HepG2 (cell line): ENCODE measurements around the gene TNFRSF21. TPM values are rescaled to one million over a fixed set of nuclear protein-coding genes. Genes with fewer than 3 reads are reported as not detected.
"Not testable (repeated sequence)": the region's sequence is repeated elsewhere in the genome, so short reads cannot be mapped to it uniquely, and the experiment has no call there.

Source experiments
- ATAC-seq: fragments of 200-7000 bp; cut with Tn5 transposase; 3 replicates; pipeline ENCODE4 v1.9.1; 2020; ENCODE audit warnings: mild to moderate bottlenecking, moderate library complexity
- BruUV-seq: library from RNA; stranded (reverse); fragments of 400-500 nt; replicated peaks from 2 replicates; lab custom pipeline; 2021; lab: Mats Ljungman, UMichigan
- CTCF ChIA-PET: fragments of 300-600 bp; formaldehyde crosslinking; extraction: SDS; loops from one replicate; lab custom pipeline; 2021; ENCODE audit warnings: low total read pairs, inconsistent platforms, low intra/inter-chr PET ratio; lab: Yijun Ruan, JAX
- POLR2A ChIA-PET: fragments of 350-600 bp; sonication (Branson Sonifier 250); formaldehyde crosslinking; loops from one replicate; lab custom pipeline; 2020; ENCODE audit warnings: antibody characterized with exemption, inconsistent platforms; lab: Yijun Ruan, JAX
- DNase-seq: peaks from one replicate; pipeline ENCODE4 v3.0.0-alpha.2; 2015; ENCODE audit warnings: low spot score
- FAIRE-seq: peaks from 3 replicates; lab custom pipeline; 2011; peaks lifted over from hg19 to GRCh38; lab: Jason Lieb, UNC
- H2AFZ ChIP-seq: one replicate; pipeline ENCODE4 v1.6.1; 2011; ENCODE audit warnings: low read length, inconsistent platforms
- H3K27ac ChIP-seq: fragments of 300-600 bp; 3 replicates; pipeline ENCODE4 v1.8.0; 2011; ENCODE audit warnings: mixed run types, mild to moderate bottlenecking, mixed read lengths, low read length, inconsistent platforms; ENCODE audit not compliant: insufficient read depth; ENCODE audit errors: extremely low read length
- H3K27me3 ChIP-seq, 2 experiments: fragments of 200-600 bp in 1 of 2; 2 replicates in 1 of 2; 3 replicates in 1 of 2; pipeline versions ENCODE4 v1.6.0 to v1.8.0; 2011; ENCODE audit warnings: low read length in 2 of 2, mild to moderate bottlenecking in 2 of 2, moderate library complexity in 2 of 2, inconsistent platforms in 1 of 2; ENCODE audit not compliant: insufficient read depth in 2 of 2, control insufficient read depth in 1 of 2
- H3K36me3 ChIP-seq, 2 experiments: fragments of 200-600 bp in 1 of 2; replicated peaks in 1 of 2; 2 replicates in 1 of 2; 3 replicates in 1 of 2; pipeline versions ENCODE4 v1.5.1 to v1.8.0; 2011; ENCODE audit warnings: low read length in 2 of 2, inconsistent platforms in 1 of 2; ENCODE audit not compliant: insufficient read depth in 2 of 2, control insufficient read depth in 1 of 2
- H3K4me1 ChIP-seq: 2 replicates; pipeline ENCODE4 v1.5.1; 2012; ENCODE audit warnings: low read length, inconsistent platforms; ENCODE audit not compliant: insufficient read depth
- H3K4me2 ChIP-seq: 2 replicates; pipeline ENCODE4 v1.6.0; 2011; ENCODE audit warnings: low read depth, low read length, inconsistent platforms
- H3K4me3 ChIP-seq, 3 experiments: fragments of 200-600 bp in 1 of 3; sonication (generic), shearing (Covaris generic) in 1 of 3; replicated peaks in 1 of 3; 2 replicates each; pipeline ENCODE4 v1.5.1; 2011 to 2016; ENCODE audit warnings: low read length in 3 of 3, inconsistent platforms in 2 of 3, low read depth in 2 of 3, mild to moderate bottlenecking in 2 of 3, control low read depth in 1 of 3, mixed read lengths in 1 of 3; ENCODE audit not compliant: insufficient read depth in 1 of 3
- H3K79me2 ChIP-seq: one replicate; pipeline ENCODE4 v1.6.1; 2011; ENCODE audit warnings: low read length, inconsistent platforms; ENCODE audit not compliant: insufficient read depth
- H3K9ac ChIP-seq: 2 replicates; pipeline ENCODE4 v1.6.0; 2011; ENCODE audit warnings: mild to moderate bottlenecking, low read depth, low read length, inconsistent platforms; ENCODE audit not compliant: insufficient read depth
- H3K9me3 ChIP-seq: 2 replicates; pipeline ENCODE4 v1.5.1; 2012; ENCODE audit warnings: mild to moderate bottlenecking, low read length
- H4K20me1 ChIP-seq: 2 replicates; pipeline ENCODE4 v1.6.0; 2011; ENCODE audit warnings: inconsistent platforms, mild to moderate bottlenecking, low read length, moderate library complexity; ENCODE audit not compliant: insufficient read depth
- AGO2 ChIP-seq: fragments of 200-400 bp; formaldehyde crosslinking; optimal IDR thresholded peaks from 2 replicates; pipeline ENCODE3; 2017; ENCODE audit warnings: mild to moderate bottlenecking, low read depth, low read length, moderate library complexity
- FOXA1 ChIP-seq, 2 experiments: fragments of 450-650 bp in 1 of 2; sonication (generic) in 1 of 2; formaldehyde crosslinking in 1 of 2; IDR thresholded peaks; 2 replicates each; pipeline versions ENCODE4 v1.4.0 to v1.6.1; 2016 to 2020; ENCODE audit warnings: missing genetic modification reagents in 1 of 2
- HIVEP1 ChIP-seq: sonication (generic); formaldehyde crosslinking; IDR thresholded peaks from 2 replicates; pipeline ENCODE4 v1.4.0; 2020; ENCODE audit warnings: mild to moderate bottlenecking, missing genetic modification reagents
- KDM1A ChIP-seq: IDR thresholded peaks from 2 replicates; pipeline ENCODE4 v1.6.1; 2016; ENCODE audit warnings: missing compliant biosample characterization
- POLR2G ChIP-seq: fragments of 200-400 bp; formaldehyde crosslinking; IDR thresholded peaks from 2 replicates; pipeline ENCODE4 v1.6.1; 2018; ENCODE audit warnings: mild to moderate bottlenecking, low read depth, low read length, moderate library complexity
- RCOR2 ChIP-seq: IDR thresholded peaks from 2 replicates; pipeline ENCODE4 v1.6.1; 2016; ENCODE audit warnings: missing biosample characterization, missing genetic modification reagents
- ZNF414 ChIP-seq: sonication (generic); formaldehyde crosslinking; IDR thresholded peaks from 2 replicates; pipeline ENCODE4 v1.5.0; 2020; ENCODE audit warnings: missing genetic modification reagents
- WGBS: methylation state at CpG from one replicate; pipeline ENCODE4 v1.1.6; 2017; ENCODE audit warnings: low lambda C conversion rate; 5-methylcytosine and 5-hydroxymethylcytosine counted together
- in situ Hi-C: cut with HindIII; loops from 2 replicates; pipeline ENCODE4 v1.10.0; 2017; ENCODE audit warnings: low pct_unique_long_range_greater_than_20kb; ENCODE audit not compliant: extremely low pct_ligation_motif_present
- intact Hi-C: fragments of 100-400 bp; cut with micrococcal nuclease; formaldehyde crosslinking; loops from one replicate; pipeline ENCODE4 v1.10.0; 2022; ENCODE audit not compliant: unreplicated experiment
- polyA plus RNA-seq, 8 experiments: library from polyadenylated mRNA; depleted of rRNA in 3 of 8; stranded (reverse) in 7 of 8; unstranded in 1 of 8; fragments of >200 nt; fragmentation: Illumina TruSeq in 4 of 8; extraction: Trizol in 4 of 8; gene quantifications; 2 replicates each; pipeline versions ENCODE4 v1.2.1 to v1.2.3, GENCODE V29; 2011 to 2016; ENCODE audit warnings: low read depth in 4 of 8, missing spikeins in 1 of 8, mixed read lengths in 1 of 8; ENCODE audit not compliant: insufficient read depth in 1 of 8
- total RNA-seq, 5 experiments: library from RNA; depleted of rRNA; stranded (reverse); fragments of >200 nt; fragmentation: Illumina TruSeq; extraction: Trizol; gene quantifications; 2 replicates each; pipeline ENCODE4 v1.2.3, GENCODE V29; 2016; ENCODE audit warnings: low read depth in 1 of 5

Gene TNFRSF21
- total and polyA plus RNA-seq, 2 of the 13 experiments (the other 11 are each of a cell fraction or from before 2014, with no cell fraction given), result 24.8 to 46.3 TPM

DNA sequence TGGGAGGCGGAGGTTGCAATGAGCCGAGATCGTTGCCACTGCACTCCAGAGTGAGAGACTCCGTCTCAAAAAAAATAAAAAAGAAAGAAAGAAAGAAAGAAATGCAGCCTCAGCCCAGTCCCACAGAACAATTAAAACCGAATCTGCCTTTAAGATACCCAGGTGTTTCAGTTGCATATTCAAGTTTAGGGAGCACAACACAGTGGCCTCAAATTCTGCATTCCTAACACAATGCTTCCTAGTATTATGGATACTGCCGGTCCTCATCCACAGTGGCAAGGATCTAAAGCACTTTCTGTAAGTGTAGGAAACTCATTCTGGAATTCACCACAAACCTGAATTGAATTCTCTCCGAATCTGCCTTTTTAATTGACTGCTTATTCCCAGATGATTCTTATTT is 80.5 kb downstream of the TNFRSF21 start:
- intact Hi-C loops (loop anchor here (2.0 to 10.0 kb wide), 3 partner anchors 82 to 224 kb away; no protein-coding TSS in a partner anchor), in situ Hi-C loops (loop anchor here (10.0 kb wide), 1 partner anchor 134 kb away; no protein-coding TSS in a partner anchor)
- Histone ChIP-seq H2AFZ (no peak overlapping the region), H3K9me3 (no peaks in the 10 kb centered on the region), H3K27me3 (no peaks in the 10 kb centered on the region), H3K9ac (no peak overlapping the region), H3K36me3 (peaks cover 11 to 39% of the 10 kb centered on the region in 2 experiments), H3K4me2 (no peak overlapping the region), H3K79me2 (no peaks in the 10 kb centered on the region), H3K4me1 (peaks cover 18% of the 10 kb centered on the region), H3K4me3 (no peak overlapping the region), H3K27ac (no peak overlapping the region), H4K20me1 (no peaks in the 10 kb centered on the region)
- no TSS peak for BruUV-seq
- DNase-seq (no peak), FAIRE-seq (no peak), ATAC-seq (no peak)
- no peak for TF ChIP-seq FOXA1 (IDR thresholded peaks at IDR 0.05)
- TF ChIP-seq FOXA1 (CRISPR knock-in tag; IDR thresholded peaks at IDR 0.05), result no peak
- TF ChIP-seq POLR2G, result peak; percentile 45; the same call in 1 of the 2 replicates
- no peak for TF ChIP-seq ZNF414 (CRISPR knock-in tag)
- TF ChIP-seq HIVEP1 (CRISPR knock-in tag), result no peak
- TF ChIP-seq AGO2, result peak; percentile 77
- ChIA-PET CTCF (no interaction called here), POLR2A (no interaction called here)
- WGBS, result 97% methylated on average over 7 of the region's 7 CpGs

DNA sequence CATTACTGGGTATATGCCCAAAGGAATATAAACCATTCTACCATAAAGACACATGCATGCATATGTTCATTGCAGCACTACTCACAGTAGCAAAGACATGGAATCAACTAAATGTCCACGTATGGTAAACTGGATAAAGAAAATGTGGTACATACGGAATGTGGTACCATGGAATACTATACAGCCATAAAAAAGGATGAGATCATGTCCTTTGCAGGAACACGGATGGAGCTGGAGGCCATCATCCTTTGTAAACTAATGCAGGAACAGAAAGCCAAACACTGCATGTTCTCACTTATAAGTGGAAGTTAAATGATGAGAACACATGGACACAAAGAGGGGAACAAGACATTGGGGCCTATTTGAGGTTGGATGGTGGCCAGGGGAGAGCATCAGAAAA is 81.6 kb downstream of the TNFRSF21 start:
- CTCF ChIA-PET, H2AFZ ChIP-seq, H3K4me3 ChIP-seq, H3K9ac ChIP-seq, H3K9me3 ChIP-seq, H3K79me2 ChIP-seq, H3K27ac ChIP-seq, ATAC-seq, DNase-seq, H4K20me1 ChIP-seq, POLR2A ChIA-PET, H3K27me3 ChIP-seq, H3K4me2 ChIP-seq, BruUV-seq: not testable (repeated sequence)
- WGBS, result 95% methylated on average over 3 of the region's 3 CpGs
- peaks cover 9 to 30% of the 10 kb centered on the region in 2 experiments for H3K36me3 ChIP-seq
- TF ChIP-seq KDM1A (peak; percentile 51; the same call in 1 of the 2 replicates), RCOR2 (CRISPR knock-in tag) (peak; percentile 39; the same call in 1 of the 2 replicates)
- peaks cover 18% of the 10 kb centered on the region for H3K4me1 ChIP-seq
- in situ Hi-C loops, result loop anchor here (10.0 kb wide), 1 partner anchor 133 kb away; no protein-coding TSS in a partner anchor
- FAIRE-seq, result peak; percentile 12
- intact Hi-C loops, result loop anchor here (2.0 to 10.0 kb wide), 3 partner anchors 81 to 223 kb away; no protein-coding TSS in a partner anchor

DNA sequence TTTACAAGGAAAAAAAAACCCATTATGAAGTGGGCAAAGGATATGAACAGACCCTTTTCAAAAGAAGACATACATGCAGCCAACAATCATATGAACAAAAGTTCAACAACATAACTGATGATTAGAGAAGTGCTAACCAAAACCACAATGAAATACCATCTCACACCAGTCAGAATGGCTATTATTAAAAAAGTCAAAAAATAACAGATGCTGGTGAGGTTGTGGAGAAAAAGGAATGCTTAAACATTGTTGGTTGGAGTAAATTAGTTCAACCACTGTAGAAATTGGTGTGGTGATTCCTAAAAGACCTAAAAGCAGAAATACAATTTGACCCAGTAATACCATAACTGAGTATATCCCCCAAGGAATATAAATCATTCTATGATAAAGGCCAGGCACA is 86.5 kb downstream of the TNFRSF21 start:
- CTCF ChIA-PET, H3K27me3 ChIP-seq, BruUV-seq, H3K4me1 ChIP-seq, ATAC-seq, H3K9ac ChIP-seq, H3K4me2 ChIP-seq, FAIRE-seq, H3K79me2 ChIP-seq, H4K20me1 ChIP-seq, H3K4me3 ChIP-seq, POLR2A ChIA-PET, H3K9me3 ChIP-seq, H3K36me3 ChIP-seq, H2AFZ ChIP-seq, DNase-seq, H3K27ac ChIP-seq: not testable (repeated sequence)
- in situ Hi-C loops (loop anchor here (10.0 kb wide), 1 partner anchor 128 kb away; no protein-coding TSS in a partner anchor), intact Hi-C loops (loop anchor here (1.0 to 10.0 kb wide), 2 partner anchors 126 to 218 kb away; no protein-coding TSS in a partner anchor)
